IMR-90 (cell line): ENCODE results near the gene ZBTB11. TPM values are rescaled to one million over a fixed set of nuclear protein-coding genes. Genes with fewer than 3 reads are reported as not detected.

Source experiments
- ATAC-seq: fragments of 200-7000 bp; cut with Tn5 transposase; 2 replicates; pipeline ENCODE4 v1.9.1; 2020; ENCODE audit warnings: low read depth, mild to moderate bottlenecking, moderate library complexity
- BruUV-seq: library from RNA; stranded (reverse); fragments of 400-500 nt; replicated peaks from 2 replicates; lab custom pipeline; 2021; lab: Mats Ljungman, UMichigan
- CTCF ChIA-PET: fragments of 300-600 bp; formaldehyde crosslinking; extraction: SDS; loops from one replicate; lab custom pipeline; 2021; ENCODE audit warnings: antibody characterized with exemption; lab: Yijun Ruan, JAX
- POLR2A ChIA-PET: fragments of 300-600 bp; sonication (Branson Sonifier 250); formaldehyde crosslinking; loops from one replicate; lab custom pipeline; 2022; ENCODE audit warnings: antibody characterized with exemption; ENCODE audit not compliant: unreplicated experiment; lab: Charles Lee
- DNase-seq: peaks from one replicate; pipeline ENCODE4 v3.0.0; 2013
- H2AFZ ChIP-seq: replicated peaks from 2 replicates; pipeline ENCODE3; 2013; ENCODE audit warnings: low read length, mild to moderate bottlenecking; ENCODE audit not compliant: poor library complexity
- H2AK5ac ChIP-seq: 2 replicates; pipeline ENCODE4 v1.6.1; 2013; ENCODE audit warnings: low read depth, low read length, inconsistent platforms
- H2AK9ac ChIP-seq: replicated peaks from 2 replicates; pipeline ENCODE3; 2013; ENCODE audit warnings: mild to moderate bottlenecking, low read depth, low read length, moderate library complexity; ENCODE audit not compliant: poor library complexity
- H2BK120ac ChIP-seq: 2 replicates; pipeline ENCODE4 v1.6.1; 2013; ENCODE audit warnings: low read depth, low read length, inconsistent platforms
- H2BK15ac ChIP-seq: 3 replicates; pipeline ENCODE4 v1.6.1; 2013; ENCODE audit warnings: low read depth, low read length, inconsistent platforms
- H2BK20ac ChIP-seq: 2 replicates; pipeline ENCODE4 v1.6.1; 2013; ENCODE audit warnings: low read depth, mild to moderate bottlenecking, inconsistent platforms, low read length, moderate library complexity
- H2BK5ac ChIP-seq: 2 replicates; pipeline ENCODE4 v1.6.1; 2013; ENCODE audit warnings: mild to moderate bottlenecking, low read depth, low read length, inconsistent platforms; ENCODE audit not compliant: poor library complexity, severe bottlenecking
- H3K14ac ChIP-seq: replicated peaks from 2 replicates; pipeline ENCODE4 v1.6.1; 2013; ENCODE audit warnings: low read depth, low read length, inconsistent platforms
- H3K18ac ChIP-seq: 2 replicates; pipeline ENCODE4 v1.6.1; 2013; ENCODE audit warnings: low read depth, low read length, control low read depth
- H3K23ac ChIP-seq: 2 replicates; pipeline ENCODE4 v1.6.1; 2013; ENCODE audit warnings: low read depth, low read length, inconsistent platforms
- H3K27ac ChIP-seq: 2 replicates; pipeline ENCODE4 v1.5.1; 2013; ENCODE audit warnings: mild to moderate bottlenecking, control low read depth, low read length; ENCODE audit not compliant: insufficient read depth
- H3K27me3 ChIP-seq: 2 replicates; pipeline ENCODE4 v1.6.1; 2013; ENCODE audit warnings: low read length; ENCODE audit not compliant: control insufficient read depth, insufficient read depth
- H3K36me3 ChIP-seq: 2 replicates; pipeline ENCODE4 v1.6.1; 2013; ENCODE audit warnings: low read length, mixed read lengths; ENCODE audit not compliant: control insufficient read depth, insufficient read depth
- H3K4ac ChIP-seq: 2 replicates; pipeline ENCODE4 v1.6.1; 2013; ENCODE audit warnings: low read depth, low read length, inconsistent platforms
- H3K4me1 ChIP-seq: 2 replicates; pipeline ENCODE4 v1.6.1; 2013; ENCODE audit warnings: low read length, mixed read lengths; ENCODE audit not compliant: control insufficient read depth, insufficient read depth
- H3K4me2 ChIP-seq: 2 replicates; pipeline ENCODE4 v1.6.1; 2013; ENCODE audit warnings: low read depth, mild to moderate bottlenecking, control low read depth, low read length, moderate library complexity
- H3K4me3 ChIP-seq: 2 replicates; pipeline ENCODE4 v1.5.1; 2013; ENCODE audit warnings: low read depth, mild to moderate bottlenecking, control low read depth, low read length, moderate library complexity; ENCODE audit not compliant: insufficient read depth
- H3K56ac ChIP-seq: 2 replicates; pipeline ENCODE4 v1.6.1; 2013; ENCODE audit warnings: low read length, inconsistent platforms; ENCODE audit not compliant: insufficient read depth; ENCODE audit errors: extremely low read depth
- H3K79me1 ChIP-seq, 2 experiments: 2 replicates each; pipeline ENCODE4 v1.6.1; 2013; ENCODE audit warnings: low read length in 2 of 2, inconsistent platforms in 1 of 2, low read depth in 1 of 2
- H3K9ac ChIP-seq: 2 replicates; pipeline ENCODE4 v1.6.1; 2013; ENCODE audit warnings: low read depth, low read length, control low read depth
- H3K9me1 ChIP-seq: 2 replicates; pipeline ENCODE4 v1.6.1; 2013; ENCODE audit warnings: low read length, inconsistent platforms; ENCODE audit not compliant: insufficient read depth
- H3K9me3 ChIP-seq: 2 replicates; pipeline ENCODE4 v1.6.1; 2013; ENCODE audit warnings: low read length; ENCODE audit not compliant: control insufficient read depth, insufficient read depth
- H4K20me1 ChIP-seq: 2 replicates; pipeline ENCODE4 v1.6.1; 2013; ENCODE audit warnings: low read length, inconsistent platforms; ENCODE audit not compliant: insufficient read depth
- H4K5ac ChIP-seq: 2 replicates; pipeline ENCODE4 v1.6.1; 2013; ENCODE audit warnings: mild to moderate bottlenecking, low read depth, low read length, control low read depth
- H4K8ac ChIP-seq, 2 experiments: 2 replicates each; pipeline ENCODE4 v1.6.1; 2013; ENCODE audit warnings: low read depth in 2 of 2, low read length in 2 of 2, control low read depth in 1 of 2, inconsistent platforms in 1 of 2
- H4K91ac ChIP-seq: 2 replicates; pipeline ENCODE4 v1.6.1; 2013; ENCODE audit warnings: low read depth, low read length, inconsistent platforms; ENCODE audit not compliant: insufficient read depth
- BHLHE40 ChIP-seq: fragments of 150-350 bp; IDR thresholded peaks from 2 replicates; pipeline ENCODE4 v1.6.1; 2016; ENCODE audit warnings: mild to moderate bottlenecking, low read depth, low read length
- CEBPB ChIP-seq: IDR thresholded peaks from 2 replicates; pipeline ENCODE4 v1.6.1; 2012; ENCODE audit warnings: low read depth, low read length, improper control_type of control experiment
- CHD1 ChIP-seq: IDR thresholded peaks from 2 replicates; pipeline ENCODE4 v1.6.1; 2012; ENCODE audit warnings: low read depth, low read length, improper control_type of control experiment
- FOS ChIP-seq: fragments of 150-350 bp; IDR thresholded peaks from 2 replicates; pipeline ENCODE4 v1.6.1; 2016; ENCODE audit warnings: low read depth, low read length
- MAZ ChIP-seq: IDR thresholded peaks from 2 replicates; pipeline ENCODE4 v1.6.1; 2012; ENCODE audit warnings: low read depth, mild to moderate bottlenecking, low read length, improper control_type of control experiment, moderate library complexity, borderline replicate concordance
- MXI1 ChIP-seq: IDR thresholded peaks from 2 replicates; pipeline ENCODE4 v1.6.1; 2012; ENCODE audit warnings: low read depth, mild to moderate bottlenecking, low read length, moderate library complexity, borderline replicate concordance
- POLR2A ChIP-seq: IDR thresholded peaks from 2 replicates; pipeline ENCODE4 v1.6.1; 2012; ENCODE audit warnings: mild to moderate bottlenecking, low read depth, low read length
- RAD21 ChIP-seq: IDR thresholded peaks from 2 replicates; pipeline ENCODE4 v1.6.1; 2012; ENCODE audit warnings: low read length, improper control_type of control experiment
- RCOR1 ChIP-seq: IDR thresholded peaks from 2 replicates; pipeline ENCODE4 v1.6.1; 2012; ENCODE audit warnings: mild to moderate bottlenecking, low read length, improper control_type of control experiment; ENCODE audit not compliant: insufficient replicate concordance
- SMC3 ChIP-seq: fragments of 150-350 bp; IDR thresholded peaks from 2 replicates; pipeline ENCODE4 v1.6.1; 2016; ENCODE audit warnings: low read depth, mild to moderate bottlenecking, antibody characterized with exemption, low read length, moderate library complexity
- USF2 ChIP-seq: fragments of 150-350 bp; IDR thresholded peaks from 2 replicates; pipeline ENCODE4 v1.6.1; 2017; ENCODE audit warnings: mild to moderate bottlenecking, antibody characterized with exemption, low read length, low read depth
- WGBS, 2 experiments: methylation state at CpG; one replicate each; pipeline versions ENCODE4 v1.1.5 to v1.1.7; 2013; ENCODE audit warnings: missing lambda C conversion rate in 2 of 2; ENCODE audit not compliant: insufficient read length in 1 of 2; ENCODE audit errors: extremely low coverage in 2 of 2; 5-methylcytosine and 5-hydroxymethylcytosine counted together
- dilution Hi-C: fragments of 300-500 bp; cut with HindIII; formaldehyde crosslinking; loops from one replicate; pipeline ENCODE4 v1.14.3; 2018; ENCODE audit warnings: low sequenced_read_pairs; ENCODE audit not compliant: unreplicated experiment
- in situ Hi-C: fragments of 300-500 bp; cut with MboI; formaldehyde crosslinking; loops from 3 replicates; pipeline ENCODE4 v1.14.3; 2019; ENCODE audit warnings: low sequenced_read_pairs, inconsistent platforms, mixed read lengths
- intact Hi-C: fragments of 100-400 bp; cut with micrococcal nuclease; formaldehyde crosslinking; loops from 2 replicates; pipeline ENCODE4 v1.10.0; 2022
- polyA plus RNA-seq, 3 experiments: library from polyadenylated mRNA; depleted of rRNA; stranded (reverse); fragments of >200 nt; gene quantifications; 2 replicates each; pipeline ENCODE4 v1.2.3, GENCODE V29; 2012; ENCODE audit warnings: low replicate concordance in 1 of 3
- total RNA-seq: library from RNA; depleted of rRNA; stranded (reverse); fragments of >200 nt; gene quantifications from 2 replicates; pipeline ENCODE4 v1.2.3, GENCODE V29; 2012
- TF ChIP-seq, protein P1 (sequence below): fragments of 150-350 bp; IDR thresholded peaks from 2 replicates; pipeline ENCODE4 v1.6.1; 2016; ENCODE audit warnings: low read depth, mild to moderate bottlenecking, low read length, moderate library complexity, borderline replicate concordance
- TF ChIP-seq, protein P2 (sequence below): conservative IDR thresholded peaks from 2 replicates; pipeline ENCODE4 v1.5.1; 2012; ENCODE audit warnings: mild to moderate bottlenecking, low read depth, low read length, improper control_type of control experiment

The ZBTB11 gene
- total and polyA plus RNA-seq, 2 of the 4 experiments (the other 2 are of a cell fraction): 6.0 to 17.2 TPM

DNA sequence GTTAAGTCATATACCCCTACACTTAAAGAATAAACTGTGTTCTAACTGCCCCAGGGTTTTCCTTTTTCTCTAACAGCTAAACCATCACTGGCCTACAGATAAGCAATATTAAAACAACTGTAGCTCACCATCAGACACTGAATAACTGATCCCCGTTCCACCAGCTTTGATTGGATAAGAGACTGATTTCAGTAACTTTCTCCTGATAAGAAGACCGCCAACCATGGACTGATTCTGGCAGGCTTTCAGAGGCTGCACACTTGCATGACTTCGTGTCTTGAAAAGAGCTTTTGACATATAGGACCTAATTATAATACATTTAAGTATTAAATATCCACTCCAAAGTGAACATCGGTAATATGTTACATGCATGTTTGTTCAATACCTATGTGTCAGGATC lies 32.2 kb upstream of the ZBTB11 start:
- dilution Hi-C loops: no loop called here
- no peak overlapping the region for H2AK5ac ChIP-seq
- H4K91ac ChIP-seq: no peak overlapping the region
- no peaks in the 10 kb centered on the region for H3K9me3 ChIP-seq
- H2BK120ac ChIP-seq: no peak overlapping the region
- ATAC-seq (no peak), DNase-seq (no peak)
- ChIA-PET POLR2A (no interaction called here), CTCF (no interaction called here)
- in situ Hi-C loops: no loop called here
- H4K8ac ChIP-seq: no peak overlapping the region
- no peak overlapping the region for H2BK20ac ChIP-seq
- no peaks in the 10 kb centered on the region for H3K9me1 ChIP-seq
- no peak overlapping the region for H2BK15ac ChIP-seq
- TF ChIP-seq, protein P1, sequence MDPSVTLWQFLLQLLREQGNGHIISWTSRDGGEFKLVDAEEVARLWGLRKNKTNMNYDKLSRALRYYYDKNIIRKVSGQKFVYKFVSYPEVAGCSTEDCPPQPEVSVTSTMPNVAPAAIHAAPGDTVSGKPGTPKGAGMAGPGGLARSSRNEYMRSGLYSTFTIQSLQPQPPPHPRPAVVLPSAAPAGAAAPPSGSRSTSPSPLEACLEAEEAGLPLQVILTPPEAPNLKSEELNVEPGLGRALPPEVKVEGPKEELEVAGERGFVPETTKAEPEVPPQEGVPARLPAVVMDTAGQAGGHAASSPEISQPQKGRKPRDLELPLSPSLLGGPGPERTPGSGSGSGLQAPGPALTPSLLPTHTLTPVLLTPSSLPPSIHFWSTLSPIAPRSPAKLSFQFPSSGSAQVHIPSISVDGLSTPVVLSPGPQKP: no peak
- TF ChIP-seq CHD1 (no peak), BHLHE40 (no peak), USF2 (no peak), SMC3 (no peak), RCOR1 (no peak), POLR2A (no peak), FOS (no peak), CEBPB (no peak), MAZ (no peak), RAD21 (no peak), MXI1 (no peak)
- TF ChIP-seq, protein P2, sequence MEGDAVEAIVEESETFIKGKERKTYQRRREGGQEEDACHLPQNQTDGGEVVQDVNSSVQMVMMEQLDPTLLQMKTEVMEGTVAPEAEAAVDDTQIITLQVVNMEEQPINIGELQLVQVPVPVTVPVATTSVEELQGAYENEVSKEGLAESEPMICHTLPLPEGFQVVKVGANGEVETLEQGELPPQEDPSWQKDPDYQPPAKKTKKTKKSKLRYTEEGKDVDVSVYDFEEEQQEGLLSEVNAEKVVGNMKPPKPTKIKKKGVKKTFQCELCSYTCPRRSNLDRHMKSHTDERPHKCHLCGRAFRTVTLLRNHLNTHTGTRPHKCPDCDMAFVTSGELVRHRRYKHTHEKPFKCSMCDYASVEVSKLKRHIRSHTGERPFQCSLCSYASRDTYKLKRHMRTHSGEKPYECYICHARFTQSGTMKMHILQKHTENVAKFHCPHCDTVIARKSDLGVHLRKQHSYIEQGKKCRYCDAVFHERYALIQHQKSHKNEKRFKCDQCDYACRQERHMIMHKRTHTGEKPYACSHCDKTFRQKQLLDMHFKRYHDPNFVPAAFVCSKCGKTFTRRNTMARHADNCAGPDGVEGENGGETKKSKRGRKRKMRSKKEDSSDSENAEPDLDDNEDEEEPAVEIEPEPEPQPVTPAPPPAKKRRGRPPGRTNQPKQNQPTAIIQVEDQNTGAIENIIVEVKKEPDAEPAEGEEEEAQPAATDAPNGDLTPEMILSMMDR: no peak
- intact Hi-C loops: loop anchor here (10.0 kb wide), 1 partner anchor 516 kb away; no protein-coding TSS in a partner anchor
- no peak overlapping the region for H2AFZ ChIP-seq
- H3K79me1 ChIP-seq: no peaks in the 10 kb centered on the region
- no peak overlapping the region for H2BK5ac ChIP-seq
- no peak overlapping the region for H3K27ac ChIP-seq
- H3K18ac ChIP-seq: no peak overlapping the region
- H3K4me2 ChIP-seq: no peak overlapping the region
- no peaks in the 10 kb centered on the region for H3K36me3 ChIP-seq
- WGBS, 2 experiments: no CpG with 5 or more reads among the region's 4 CpGs
- no peak overlapping the region for H2AK9ac ChIP-seq
- H4K20me1 ChIP-seq: no peaks in the 10 kb centered on the region
- H3K9ac ChIP-seq: no peak overlapping the region
- no peak overlapping the region for H3K4me3 ChIP-seq
- H4K5ac ChIP-seq: no peak overlapping the region
- peaks cover 21% of the 10 kb centered on the region for H3K27me3 ChIP-seq
- H3K56ac ChIP-seq: no peak overlapping the region
- no peak overlapping the region for H3K4ac ChIP-seq
- H3K4me1 ChIP-seq: no peaks in the 10 kb centered on the region
- no TSS peak for BruUV-seq
- no peak overlapping the region for H3K23ac ChIP-seq
- H3K14ac ChIP-seq: no peak overlapping the region
